Stimulated activated CD4-positive, alpha-beta T cell treated with anti-CD3 and anti-CD28 coated beads, Interleukin-2, amount 100 ng/mL, for 48 hours (primary cell): Measurements from ENCODE around the gene FAF1.

Experiments
- DNase-seq, 2 donors: peaks; one replicate each; pipeline ENCODE4 v3.0.0-alpha.2; 2020

The FAF1 gene

GRCh38 chr1:50526431-50526830 lies 433.6 kb downstream of the FAF1 start:
- no peak for DNase-seq

- DNase-seq, result no peak
Measured at GRCh38 chr1:50523548-50523947, 436.5 kb downstream of the FAF1 start.

- no peak for DNase-seq
Measured at GRCh38 chr1:50522691-50523342, 437.2 kb downstream of the FAF1 start.

DNA sequence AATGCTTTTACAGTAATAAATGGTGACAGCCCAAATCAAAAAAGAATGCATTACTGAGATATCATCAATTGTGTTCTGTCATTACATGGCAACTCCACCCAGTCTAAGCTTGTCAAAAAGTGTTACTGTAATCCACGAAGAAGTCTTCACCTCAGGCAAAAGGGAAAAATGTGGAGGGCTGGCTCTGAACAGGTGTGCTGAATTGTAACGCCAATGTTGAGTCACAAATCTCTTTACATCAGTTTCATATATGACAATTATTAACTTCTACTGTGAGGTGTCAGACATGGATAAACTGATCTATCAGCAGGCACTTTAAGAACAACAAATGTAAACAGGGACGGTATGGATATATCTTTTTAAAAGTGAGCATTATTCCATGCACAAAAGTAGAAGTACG lies 438.4 kb downstream of the FAF1 start:
- no peak for DNase-seq

DNA sequence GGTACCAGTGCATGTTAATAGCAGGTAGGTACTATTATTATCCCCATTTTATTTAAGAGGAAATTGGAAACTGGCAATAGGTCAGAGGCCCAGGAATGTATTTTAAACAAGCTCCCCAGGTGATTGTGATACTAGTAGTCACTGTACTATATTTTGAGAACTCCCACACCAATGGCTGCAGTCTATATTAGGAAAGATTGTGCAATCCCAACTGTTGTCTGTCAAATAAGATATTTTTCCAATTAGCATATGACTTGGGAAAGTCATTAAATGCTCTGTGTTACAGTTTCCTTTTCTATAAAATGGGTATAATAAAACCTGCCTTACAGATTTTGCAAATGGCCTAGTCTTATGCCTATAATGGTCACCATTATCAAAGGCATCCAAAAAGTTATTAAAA lies 442.6 kb downstream of the FAF1 start:
- DNase-seq, result no peak

GRCh38 chr1:50516056-50516455 lies 444.0 kb downstream of the FAF1 start:
- no peak for DNase-seq

DNA sequence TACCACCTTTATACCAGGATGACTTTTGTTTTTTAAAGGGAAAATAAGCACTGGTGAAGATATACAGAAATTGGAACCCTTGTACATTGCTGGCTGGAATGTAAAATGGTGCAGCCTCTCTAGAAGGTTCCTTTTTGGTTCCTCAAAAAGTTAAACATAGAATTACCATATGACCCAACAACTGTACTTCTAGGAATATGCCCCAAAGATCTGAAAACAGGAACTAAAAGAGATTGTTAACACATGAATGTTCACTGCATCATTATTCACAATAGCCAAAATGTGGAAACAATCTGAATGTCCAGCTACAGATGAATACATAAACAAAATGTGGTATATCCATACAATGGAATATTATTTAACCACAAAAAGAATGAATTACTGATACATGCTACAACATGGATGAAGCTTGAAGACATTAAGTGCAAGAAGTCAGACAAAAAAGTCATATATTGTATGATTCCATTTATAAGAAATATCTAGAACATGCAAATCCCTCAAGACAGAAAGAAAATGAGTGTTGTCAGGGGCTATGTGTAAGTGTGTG lies 452.0 kb downstream of the FAF1 start:
- DNase-seq, result no peak

DNA sequence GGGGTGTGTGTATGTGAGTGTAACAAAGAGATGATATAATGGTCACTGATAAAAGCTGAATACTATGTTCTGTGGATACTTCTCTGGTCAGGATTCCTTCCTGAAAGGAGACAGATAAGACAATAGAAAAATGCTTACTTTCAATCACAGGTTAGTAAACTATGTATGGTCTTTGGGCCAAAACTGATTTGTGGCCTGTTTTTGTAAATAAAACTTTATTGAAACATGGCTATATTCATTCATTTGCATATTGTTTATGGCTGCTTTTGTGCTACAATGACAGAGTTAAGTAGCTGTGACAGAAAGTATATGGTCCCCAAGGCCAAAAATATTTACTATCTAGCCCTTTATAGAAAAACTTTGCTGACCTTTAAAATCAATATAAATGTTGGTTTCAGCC lies 454.6 kb downstream of the FAF1 start:
- no peak for DNase-seq

DNA sequence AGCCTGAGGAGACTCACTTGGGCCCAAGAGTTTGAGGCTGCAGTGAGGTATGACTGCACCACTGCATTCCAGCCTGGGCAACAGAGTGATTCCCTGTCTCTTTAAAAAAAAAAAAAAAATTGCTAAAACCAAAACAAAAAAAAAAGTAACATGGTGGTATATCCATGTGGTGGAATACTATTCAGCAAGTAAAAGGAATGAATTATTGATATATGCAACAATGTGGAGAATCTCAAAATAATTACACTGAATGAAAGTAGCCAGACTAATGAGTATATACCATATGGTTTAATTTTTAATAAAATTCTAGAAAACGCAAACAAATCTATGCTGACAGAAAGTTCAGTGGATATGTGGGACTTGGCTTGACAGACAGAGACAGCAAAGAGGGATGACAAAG lies 456.6 kb downstream of the FAF1 start:
- no peak for DNase-seq

GRCh38 chr1:50502147-50502546 lies 457.9 kb downstream of the FAF1 start:
- no peak for DNase-seq

DNA sequence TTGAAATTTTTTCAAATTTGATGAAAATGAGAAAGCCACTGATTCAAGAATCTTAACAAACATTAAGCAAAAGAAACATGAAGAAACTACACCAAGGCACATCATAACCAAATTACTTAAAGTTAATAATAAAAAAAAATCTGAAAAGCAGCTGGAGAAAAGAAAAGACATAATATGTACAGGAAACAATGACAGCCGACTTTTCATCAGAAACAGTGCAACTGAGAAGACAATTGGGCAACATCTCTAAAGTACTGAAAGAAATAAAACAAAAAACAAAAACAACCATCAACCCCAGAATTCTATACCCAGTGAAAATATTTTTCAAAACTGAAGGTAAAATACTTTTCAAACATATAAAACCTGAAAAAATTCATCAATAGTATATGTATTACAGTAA lies 463.1 kb downstream of the FAF1 start:
- no peak for DNase-seq

DNA sequence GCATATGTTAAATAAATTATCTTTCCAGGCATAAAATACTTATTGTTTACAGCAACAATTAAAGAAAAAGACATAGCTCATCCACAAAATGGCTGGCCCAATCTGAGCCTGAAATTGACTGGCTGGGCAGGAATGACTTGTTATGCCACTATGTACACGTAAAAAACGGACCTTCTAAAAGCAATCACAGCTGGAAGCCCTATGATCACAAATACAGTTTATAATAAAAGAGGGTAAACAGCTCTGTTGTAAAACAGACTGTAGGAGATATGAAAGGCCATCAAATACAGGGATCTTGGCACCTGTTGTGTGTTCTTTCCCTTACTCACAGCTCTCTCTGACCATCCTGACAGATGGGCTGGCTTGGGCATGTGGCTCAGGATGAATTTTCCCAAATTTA lies 466.4 kb downstream of the FAF1 start:
- DNase-seq, result no peak

GRCh38 chr1:50492142-50492541 lies 467.9 kb downstream of the FAF1 start:
- no peak for DNase-seq

DNA sequence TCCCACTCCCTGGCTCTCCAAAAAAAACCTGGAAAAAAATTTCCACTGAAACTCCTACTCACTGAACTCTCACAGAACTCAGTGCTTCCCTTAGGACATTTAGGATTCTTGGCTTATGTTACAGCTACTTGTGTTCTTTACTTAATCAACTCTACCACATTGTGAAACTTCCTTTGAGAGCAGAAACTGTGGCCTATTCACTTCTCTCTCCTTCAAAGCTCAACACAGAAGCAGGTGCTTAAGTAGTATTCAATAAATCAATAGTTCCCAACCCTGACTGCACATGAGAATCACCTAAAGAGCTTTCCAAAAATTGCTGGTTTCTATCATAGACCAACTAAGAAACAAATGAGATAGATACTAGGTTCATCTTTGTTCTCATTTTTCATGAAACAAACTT lies 468.9 kb downstream of the FAF1 start:
- no peak for DNase-seq

GRCh38 chr1:50490640-50491039 lies 469.4 kb downstream of the FAF1 start:
- DNase-seq, result no peak

DNA sequence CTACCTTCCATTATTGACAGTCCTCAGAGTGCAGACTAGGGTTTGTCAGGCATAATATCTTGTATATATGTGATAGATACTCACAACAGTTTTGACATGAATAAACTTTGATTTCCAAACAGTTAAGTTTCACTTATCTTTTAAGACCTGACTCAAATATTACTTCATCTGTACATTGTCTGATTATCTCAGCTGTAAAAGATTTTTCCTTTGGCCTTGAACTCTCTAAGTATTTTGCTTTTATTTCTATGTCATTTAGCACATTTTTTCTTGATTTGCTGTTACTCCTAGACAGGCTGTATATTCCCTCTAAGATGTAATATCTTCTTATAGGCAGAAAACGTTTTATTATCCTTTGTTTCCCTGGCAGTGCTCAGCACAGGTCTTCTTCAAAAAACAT lies 471.2 kb downstream of the FAF1 start:
- no peak for DNase-seq

DNA sequence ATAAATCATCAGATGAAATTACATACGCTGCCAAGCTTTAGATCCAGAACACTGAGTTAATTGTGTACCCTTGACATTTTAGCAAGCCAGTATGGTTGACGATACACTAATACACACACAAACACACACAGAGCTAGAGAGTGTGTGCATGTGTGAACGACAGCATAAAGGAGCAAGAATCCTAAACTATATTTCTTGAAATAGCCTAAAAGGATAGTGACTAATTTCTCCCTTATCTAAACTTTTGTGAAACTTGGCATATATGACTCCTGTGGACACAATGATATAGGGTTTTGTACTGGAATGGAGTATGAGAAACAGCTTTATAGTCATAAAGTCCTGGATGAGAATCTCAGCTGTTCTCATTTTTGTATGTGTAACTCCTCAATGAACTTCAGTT lies 471.7 kb downstream of the FAF1 start:
- DNase-seq, result no peak

DNA sequence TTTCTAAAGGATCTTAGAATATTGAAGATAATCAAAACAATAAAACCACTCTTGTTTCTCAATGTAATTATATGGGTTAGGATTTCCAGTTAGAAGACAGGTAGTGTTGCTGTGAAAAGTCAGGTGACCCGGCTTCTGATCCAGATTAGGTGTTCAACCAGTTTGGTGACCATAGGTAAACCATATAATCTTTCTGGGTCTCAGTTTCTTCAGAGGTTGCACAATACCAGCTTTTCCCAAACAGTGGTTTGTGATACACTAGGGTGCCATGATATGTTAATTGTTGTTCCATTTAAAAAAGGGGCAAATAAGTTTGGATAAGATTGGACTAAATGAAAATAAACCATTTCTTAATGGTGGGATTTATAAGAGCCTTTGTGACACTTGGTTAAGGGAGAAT lies 472.3 kb downstream of the FAF1 start:
- DNase-seq, result no peak

GRCh38 chr1:50481142-50481736 lies 478.8 kb downstream of the FAF1 start:
- no peak for DNase-seq

GRCh38 chr1:50476800-50477199 lies 483.3 kb downstream of the FAF1 start:
- DNase-seq, result no peak

- no peak for DNase-seq
Measured at GRCh38 chr1:50474859-50475809, 484.9 kb downstream of the FAF1 start.

- DNase-seq, result no peak
Measured at GRCh38 chr1:50473513-50473912, 486.6 kb downstream of the FAF1 start.

- no peak for DNase-seq
Measured at GRCh38 chr1:50471967-50472366, 488.1 kb downstream of the FAF1 start.

- no peak for DNase-seq
Measured at GRCh38 chr1:50462964-50463363, 497.1 kb downstream of the FAF1 start.
